ENCODE measurements around the gene SKAP1.

DNA sequence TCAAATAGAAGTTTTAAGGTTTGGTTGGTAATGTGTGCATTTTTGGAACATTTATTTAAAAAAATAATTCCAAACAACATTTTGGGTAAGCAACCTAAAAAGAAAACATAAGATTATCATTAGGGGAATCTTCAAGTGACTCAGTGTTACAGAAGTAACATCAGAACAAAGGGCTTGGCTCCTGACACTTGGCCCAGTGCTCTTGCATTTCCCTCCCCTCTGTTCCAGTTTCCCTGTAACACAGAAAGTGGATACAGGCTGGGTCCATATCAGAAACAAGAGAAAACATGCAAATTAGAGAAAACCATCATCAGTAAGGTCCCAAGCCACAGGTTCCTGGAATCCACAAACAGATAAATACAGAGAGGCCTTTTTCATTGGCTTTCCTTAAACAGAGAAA, 40.1 kb downstream of the SKAP1 start:
- TF ChIP-seq, protein P1, sequence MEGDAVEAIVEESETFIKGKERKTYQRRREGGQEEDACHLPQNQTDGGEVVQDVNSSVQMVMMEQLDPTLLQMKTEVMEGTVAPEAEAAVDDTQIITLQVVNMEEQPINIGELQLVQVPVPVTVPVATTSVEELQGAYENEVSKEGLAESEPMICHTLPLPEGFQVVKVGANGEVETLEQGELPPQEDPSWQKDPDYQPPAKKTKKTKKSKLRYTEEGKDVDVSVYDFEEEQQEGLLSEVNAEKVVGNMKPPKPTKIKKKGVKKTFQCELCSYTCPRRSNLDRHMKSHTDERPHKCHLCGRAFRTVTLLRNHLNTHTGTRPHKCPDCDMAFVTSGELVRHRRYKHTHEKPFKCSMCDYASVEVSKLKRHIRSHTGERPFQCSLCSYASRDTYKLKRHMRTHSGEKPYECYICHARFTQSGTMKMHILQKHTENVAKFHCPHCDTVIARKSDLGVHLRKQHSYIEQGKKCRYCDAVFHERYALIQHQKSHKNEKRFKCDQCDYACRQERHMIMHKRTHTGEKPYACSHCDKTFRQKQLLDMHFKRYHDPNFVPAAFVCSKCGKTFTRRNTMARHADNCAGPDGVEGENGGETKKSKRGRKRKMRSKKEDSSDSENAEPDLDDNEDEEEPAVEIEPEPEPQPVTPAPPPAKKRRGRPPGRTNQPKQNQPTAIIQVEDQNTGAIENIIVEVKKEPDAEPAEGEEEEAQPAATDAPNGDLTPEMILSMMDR (conservative IDR thresholded peaks at IDR 0.05) = no peak
- TF ChIP-seq EZH2 (IDR thresholded peaks at IDR 0.05; ENCODE audit: low read depth) = no peak
